Measurements from ENCODE around the gene BRCA2.

The BRCA2 gene

DNA sequence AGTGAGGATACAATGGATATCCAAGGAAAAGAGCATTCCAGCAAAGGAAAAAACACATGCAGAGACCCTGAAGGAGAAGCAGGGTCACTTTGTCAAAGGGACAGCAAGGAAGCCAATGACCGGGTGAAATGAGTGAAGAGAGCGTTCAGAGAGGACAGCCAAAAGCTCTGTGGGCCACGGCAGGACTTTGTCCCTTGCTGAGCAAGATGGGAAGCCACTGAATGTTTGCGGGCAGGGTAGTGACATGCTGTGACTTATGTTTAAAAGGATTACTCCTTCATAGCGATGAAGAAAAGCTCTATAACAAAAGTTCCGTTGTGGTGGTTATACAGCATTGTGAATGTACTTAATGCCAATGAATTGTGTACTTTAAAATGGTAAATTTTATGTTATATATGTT lies 16.6 kb upstream of the BRCA2 start:
- TF ChIP-seq, protein P1, sequence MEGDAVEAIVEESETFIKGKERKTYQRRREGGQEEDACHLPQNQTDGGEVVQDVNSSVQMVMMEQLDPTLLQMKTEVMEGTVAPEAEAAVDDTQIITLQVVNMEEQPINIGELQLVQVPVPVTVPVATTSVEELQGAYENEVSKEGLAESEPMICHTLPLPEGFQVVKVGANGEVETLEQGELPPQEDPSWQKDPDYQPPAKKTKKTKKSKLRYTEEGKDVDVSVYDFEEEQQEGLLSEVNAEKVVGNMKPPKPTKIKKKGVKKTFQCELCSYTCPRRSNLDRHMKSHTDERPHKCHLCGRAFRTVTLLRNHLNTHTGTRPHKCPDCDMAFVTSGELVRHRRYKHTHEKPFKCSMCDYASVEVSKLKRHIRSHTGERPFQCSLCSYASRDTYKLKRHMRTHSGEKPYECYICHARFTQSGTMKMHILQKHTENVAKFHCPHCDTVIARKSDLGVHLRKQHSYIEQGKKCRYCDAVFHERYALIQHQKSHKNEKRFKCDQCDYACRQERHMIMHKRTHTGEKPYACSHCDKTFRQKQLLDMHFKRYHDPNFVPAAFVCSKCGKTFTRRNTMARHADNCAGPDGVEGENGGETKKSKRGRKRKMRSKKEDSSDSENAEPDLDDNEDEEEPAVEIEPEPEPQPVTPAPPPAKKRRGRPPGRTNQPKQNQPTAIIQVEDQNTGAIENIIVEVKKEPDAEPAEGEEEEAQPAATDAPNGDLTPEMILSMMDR (IDR thresholded peaks at IDR 0.05; ENCODE audit: borderline replicate concordance, control extremely low read depth, extremely low read depth, insufficient read depth, missing control alignments), result no peak
- in situ Hi-C loops (cut with MboI; ENCODE audit: low sequenced_read_pairs, unreplicated experiment), result no loop called here
- no peak for DNase-seq (ENCODE audit: low spot score)

GRCh38 chr13:32299893-32300292 lies 15.4 kb upstream of the BRCA2 start:
- in situ Hi-C loops (cut with MboI; ENCODE audit: low sequenced_read_pairs, unreplicated experiment), result no loop called here
- DNase-seq (ENCODE audit: low spot score), result no peak

DNA sequence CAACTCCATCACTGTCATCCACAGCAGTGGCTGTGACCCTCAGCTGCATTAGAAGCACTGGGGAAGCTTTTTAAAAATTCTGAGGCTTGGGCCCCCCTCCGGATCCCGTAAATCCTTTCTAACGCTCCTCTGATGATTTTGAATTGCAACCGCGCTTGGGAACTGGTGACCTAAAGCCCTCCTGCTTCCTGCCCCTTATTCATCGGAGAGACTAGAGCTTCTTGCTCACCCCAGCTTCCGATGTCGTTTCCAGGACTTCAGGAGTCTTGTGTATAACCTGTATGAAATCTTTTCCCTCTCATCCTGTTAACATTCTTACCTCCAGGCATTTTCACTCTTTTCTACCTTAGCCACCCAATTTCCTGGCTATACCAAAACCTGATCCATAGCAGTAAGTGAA lies 14.9 kb upstream of the BRCA2 start:
- in situ Hi-C loops (cut with MboI; ENCODE audit: low sequenced_read_pairs, unreplicated experiment), result no loop called here
- DNase-seq (ENCODE audit: low spot score), result no peak
- TF ChIP-seq, protein P1 (IDR thresholded peaks at IDR 0.05; ENCODE audit: borderline replicate concordance, control extremely low read depth, extremely low read depth, insufficient read depth, missing control alignments), result no peak

More at GRCh38 chr13:32299893-32300292, 15.4 kb upstream of the BRCA2 start:
- TF ChIP-seq, protein P1 (IDR thresholded peaks at IDR 0.05; ENCODE audit: borderline replicate concordance, control extremely low read depth, extremely low read depth, insufficient read depth, missing control alignments), result no peak

GRCh38 chr13:32300920-32301319 lies 14.4 kb upstream of the BRCA2 start:
- no peak for DNase-seq (ENCODE audit: low spot score)
- in situ Hi-C loops (cut with MboI; ENCODE audit: low sequenced_read_pairs, unreplicated experiment), result no loop called here
- TF ChIP-seq, protein P1 (IDR thresholded peaks at IDR 0.05; ENCODE audit: borderline replicate concordance, control extremely low read depth, extremely low read depth, insufficient read depth, missing control alignments), result no peak

DNA sequence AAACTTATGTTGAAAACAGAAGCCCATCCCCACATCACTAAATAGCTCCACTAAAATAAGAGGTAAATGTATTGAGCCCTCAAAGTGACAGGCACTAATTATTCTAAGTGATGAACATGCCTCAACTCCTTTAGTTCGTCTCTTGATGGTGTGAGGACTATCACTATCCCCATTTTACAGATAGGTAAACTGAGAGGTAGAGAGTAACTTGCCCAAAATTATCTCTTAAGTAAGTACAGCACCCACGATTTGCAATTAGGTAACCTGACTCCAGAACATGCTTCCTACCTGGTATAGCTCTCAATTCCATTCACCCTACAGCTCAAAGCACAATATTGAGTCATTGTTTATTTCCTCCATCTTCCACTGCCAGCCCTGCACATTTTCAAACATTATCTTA lies 12.8 kb upstream of the BRCA2 start:
- in situ Hi-C loops (cut with MboI; ENCODE audit: low sequenced_read_pairs, unreplicated experiment), result no loop called here
- TF ChIP-seq, protein P1 (IDR thresholded peaks at IDR 0.05; ENCODE audit: borderline replicate concordance, control extremely low read depth, extremely low read depth, insufficient read depth, missing control alignments), result no peak
- DNase-seq (ENCODE audit: low spot score), result no peak

DNA sequence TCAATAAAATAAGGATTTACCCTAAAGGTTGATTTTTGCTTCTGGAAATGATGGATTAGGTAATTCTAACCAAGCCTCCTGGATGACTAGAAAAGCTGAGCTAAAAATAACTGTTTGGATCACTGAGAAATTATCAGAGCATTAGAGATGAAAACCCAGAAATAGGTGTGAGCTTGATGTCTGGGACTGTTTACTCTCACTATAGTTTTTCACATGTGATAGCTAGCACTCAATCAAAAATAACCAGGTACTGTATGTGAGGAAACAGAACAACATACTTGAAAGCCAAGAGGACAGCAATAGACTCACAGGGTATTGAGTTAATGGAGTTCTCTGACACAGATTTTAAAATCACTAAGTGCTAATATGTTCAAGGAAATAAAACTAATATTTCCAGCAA lies 9.7 kb upstream of the BRCA2 start:
- in situ Hi-C loops (cut with MboI; ENCODE audit: low sequenced_read_pairs, unreplicated experiment), result no loop called here
- TF ChIP-seq, protein P1 (IDR thresholded peaks at IDR 0.05; ENCODE audit: borderline replicate concordance, control extremely low read depth, extremely low read depth, insufficient read depth, missing control alignments), result no peak

More for the DNA sequence above, 9.7 kb upstream of the BRCA2 start:
- no peak for DNase-seq (ENCODE audit: low spot score)
